Measurements from ENCODE around the gene KCNMA1. TPM values are rescaled to one million over a fixed set of nuclear protein-coding genes. Genes with fewer than 3 reads are reported as not detected.

KCNMA1 gene
- total and polyA plus RNA-seq, 9 of the 15 experiments (the other 6 are each of a cell fraction or from before 2014, with no cell fraction given), result 0.01 to 0.95 (median 0.15) TPM; not detected in 4

- TF ChIP-seq SFPQ (IDR thresholded peaks at IDR 0.05; ENCODE audit: low read depth, low read length) (no peak), EP400 (IDR thresholded peaks at IDR 0.05) (no peak), CBX1 (IDR thresholded peaks at IDR 0.05; ENCODE audit: low read depth) (no peak), RERE (CRISPR knock-in tag; IDR thresholded peaks at IDR 0.05; ENCODE audit: borderline replicate concordance) (no peak), NCOA4 (IDR thresholded peaks at IDR 0.05; ENCODE audit: partially characterized antibody) (no peak), BRCA1 (IDR thresholded peaks at IDR 0.05) (no peak), BRCA1 (CRISPR knock-in tag; IDR thresholded peaks at IDR 0.05) (no peak), FOXA1 (IDR thresholded peaks at IDR 0.05; ENCODE audit: borderline replicate concordance) (no peak), SRSF1 (IDR thresholded peaks at IDR 0.05; ENCODE audit: low read depth, low read length) (no peak), PBX2 (CRISPR knock-in tag; IDR thresholded peaks at IDR 0.05; ENCODE audit: low read depth) (no peak), PBX2 (tag; conservative IDR thresholded peaks at IDR 0.05; ENCODE audit: low read depth) (no peak)
Observed at GRCh38 chr10:77347052-77347451, 290.6 kb downstream of the KCNMA1 start (continued).
